HG03066 (cell line): ENCODE results near the gene DVL1.

Experiments
- ATAC-seq: cut with Tn5 transposase; IDR thresholded peaks from one replicate; pipeline ENCODE4 v1.9.1; 2021; ENCODE audit warnings: low read depth; ENCODE audit not compliant: unreplicated experiment

Gene DVL1

DNA sequence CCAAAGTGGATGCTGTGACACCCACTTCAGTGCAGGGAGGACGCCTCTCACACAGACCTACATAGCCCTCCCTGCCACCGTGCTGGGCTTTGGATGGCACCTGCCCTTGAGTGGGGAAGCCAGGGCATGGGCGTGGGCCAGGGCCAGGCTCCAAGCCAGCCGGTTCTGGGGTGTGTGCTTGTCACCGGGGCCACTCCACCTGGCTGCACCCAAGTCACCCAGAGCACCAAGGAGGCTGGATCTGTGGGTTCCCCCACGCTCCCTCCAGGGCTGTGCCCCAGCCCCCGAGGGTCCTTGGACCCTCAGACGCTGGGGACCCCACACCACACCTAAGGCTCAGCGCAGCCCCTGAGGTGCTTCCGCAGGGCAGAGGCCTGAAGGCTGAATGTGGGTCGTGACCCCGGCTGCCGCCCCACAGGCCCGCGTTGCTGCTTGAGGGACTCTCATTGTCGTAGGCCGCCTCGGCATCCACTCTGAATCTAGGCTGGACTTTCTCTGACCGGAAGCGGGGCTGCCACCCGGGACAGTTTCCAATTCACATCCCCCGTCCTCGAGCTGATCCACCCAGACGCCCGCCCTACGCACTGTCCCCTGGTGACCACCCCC is 7.7 kb upstream of the DVL1 start:
- no peak for ATAC-seq

DNA sequence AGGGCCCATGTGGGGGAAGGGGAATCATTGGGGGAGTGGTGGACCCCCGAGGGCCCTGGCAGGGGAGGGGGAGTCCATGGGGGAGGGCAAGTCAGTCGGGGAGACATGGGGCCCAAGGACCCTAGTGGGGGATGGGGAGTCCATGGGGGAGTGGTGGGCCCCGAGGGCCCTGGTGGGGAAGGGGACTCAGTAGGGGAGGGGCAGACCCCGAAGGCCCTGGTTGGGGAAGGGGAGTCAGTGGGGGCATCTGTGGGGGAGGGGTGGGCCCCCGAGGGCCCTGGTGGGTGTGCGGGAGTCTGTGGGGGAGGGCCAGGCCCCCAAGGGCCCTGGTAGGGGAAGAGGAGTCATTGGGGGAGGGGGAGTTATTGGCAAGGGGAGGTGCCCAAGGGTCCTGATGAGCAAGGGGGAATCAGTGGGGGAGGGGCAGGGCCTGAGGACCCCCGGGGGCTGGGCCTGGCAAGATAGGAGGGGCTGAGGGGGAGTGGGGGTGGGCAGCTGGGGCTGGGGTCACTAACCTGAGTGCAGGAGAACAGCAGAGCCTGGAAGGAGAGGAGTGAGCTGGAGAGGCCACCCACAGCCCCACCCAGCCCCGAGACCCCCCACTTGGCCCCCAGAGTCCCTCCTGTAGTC is 7.1 kb upstream of the DVL1 start:
- no peak for ATAC-seq

DNA sequence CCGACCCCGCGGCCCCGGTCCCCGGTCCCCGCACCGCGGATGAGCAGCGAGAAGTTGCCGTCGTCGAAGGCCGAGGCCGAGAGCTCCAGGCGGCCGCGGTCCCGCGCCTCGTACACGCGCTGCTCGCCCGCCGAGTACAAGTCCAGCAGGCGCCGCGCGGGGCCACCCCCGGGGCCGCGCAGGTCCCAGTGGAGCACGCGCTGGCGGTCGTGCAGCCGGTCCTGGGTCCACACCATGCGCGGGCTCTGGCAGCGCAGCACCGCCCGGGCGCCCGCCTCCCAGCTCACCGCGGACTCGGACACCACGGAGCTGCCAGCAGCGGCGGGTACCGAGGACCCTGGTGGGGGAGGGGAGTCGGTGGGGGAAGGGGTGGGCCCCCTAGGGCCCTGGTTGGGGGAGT is 6.2 kb upstream of the DVL1 start:
- no peak for ATAC-seq

DNA sequence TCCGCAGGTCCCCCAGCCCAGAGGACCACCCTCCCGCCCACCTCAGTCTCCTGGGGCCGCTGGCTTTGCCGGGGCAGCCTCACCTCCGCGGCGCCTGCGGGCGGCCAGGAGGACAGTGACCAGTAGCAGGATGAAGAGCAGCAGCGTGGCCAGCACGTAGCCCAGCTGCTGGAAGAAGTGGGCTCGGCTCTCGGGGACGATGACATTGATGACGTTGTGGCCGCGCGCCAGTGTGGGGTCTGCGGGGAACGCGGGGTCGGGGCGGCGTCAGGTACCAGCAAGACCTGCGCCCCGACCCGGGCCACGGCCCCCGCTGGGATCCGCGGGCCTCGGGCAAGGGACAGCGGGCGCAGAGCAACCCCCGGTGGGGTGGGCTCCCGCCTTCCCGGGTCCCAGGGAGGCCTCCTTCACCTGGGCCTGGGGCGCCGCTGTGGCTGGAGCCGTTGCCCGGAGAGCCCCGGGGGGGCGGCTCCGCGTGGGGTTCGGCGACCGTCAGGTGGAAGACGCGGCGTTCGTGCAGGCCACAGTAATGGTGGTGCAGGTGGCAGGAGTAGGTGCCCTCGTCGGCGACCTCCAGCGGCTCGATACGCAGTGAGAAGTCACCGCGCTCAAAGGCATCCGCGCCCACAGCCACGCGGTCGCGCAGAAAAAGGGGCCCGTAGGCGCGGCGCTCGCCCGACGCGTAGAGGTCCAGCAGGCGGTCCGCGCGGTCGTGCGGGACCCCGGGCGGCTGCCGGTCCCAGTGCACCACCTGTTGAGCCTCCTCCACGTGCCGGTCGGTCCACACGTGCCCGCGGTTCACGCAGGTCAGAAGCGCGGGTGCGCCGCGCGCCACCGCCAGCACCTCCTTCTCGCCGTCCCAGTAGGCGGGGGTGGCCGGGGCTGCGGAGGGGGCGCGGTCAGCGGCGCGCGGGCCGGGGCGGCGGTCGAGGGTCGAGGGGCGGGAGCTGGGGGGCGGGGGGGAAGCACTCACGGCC is 5.3 kb upstream of the DVL1 start:
- ATAC-seq = no peak

DNA sequence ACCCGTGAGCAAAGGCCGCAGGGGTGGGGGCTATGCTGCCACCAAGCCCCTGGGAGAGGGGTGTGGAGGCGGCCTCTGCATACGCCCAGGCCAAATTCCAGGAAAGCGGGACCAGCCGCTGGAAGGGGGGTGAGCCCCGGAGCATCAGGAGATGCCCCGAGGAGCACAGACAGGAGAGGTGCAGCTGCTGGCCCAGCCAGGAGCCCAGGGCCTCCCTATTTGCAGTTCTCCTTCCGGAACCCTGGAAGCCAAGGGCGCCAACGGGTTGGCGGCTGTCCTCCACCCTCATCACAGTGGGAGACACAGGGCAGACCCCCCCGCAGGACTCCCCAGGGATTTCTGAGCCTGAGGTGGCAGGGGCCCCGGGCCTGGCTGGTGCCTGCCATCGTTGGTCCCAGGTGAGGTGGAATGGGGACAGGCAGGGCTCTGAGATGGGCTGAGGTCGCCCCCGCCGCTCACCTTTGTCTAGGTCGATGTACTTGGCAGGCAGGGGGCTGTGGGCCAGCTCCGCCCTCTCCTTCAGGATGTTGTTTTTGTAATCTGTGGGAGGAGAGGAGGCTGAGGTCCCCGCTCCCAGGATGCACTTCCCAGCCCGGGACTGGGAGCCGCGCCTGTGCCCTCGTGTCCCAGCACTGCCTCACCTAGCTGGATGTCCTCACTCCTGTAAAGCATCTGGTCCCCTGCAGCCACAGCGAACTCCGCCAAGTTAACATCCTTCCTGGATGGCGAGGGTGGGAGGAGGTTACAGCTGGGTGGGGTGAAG is 4.4 kb upstream of the DVL1 start:
- ATAC-seq = no peak

DNA sequence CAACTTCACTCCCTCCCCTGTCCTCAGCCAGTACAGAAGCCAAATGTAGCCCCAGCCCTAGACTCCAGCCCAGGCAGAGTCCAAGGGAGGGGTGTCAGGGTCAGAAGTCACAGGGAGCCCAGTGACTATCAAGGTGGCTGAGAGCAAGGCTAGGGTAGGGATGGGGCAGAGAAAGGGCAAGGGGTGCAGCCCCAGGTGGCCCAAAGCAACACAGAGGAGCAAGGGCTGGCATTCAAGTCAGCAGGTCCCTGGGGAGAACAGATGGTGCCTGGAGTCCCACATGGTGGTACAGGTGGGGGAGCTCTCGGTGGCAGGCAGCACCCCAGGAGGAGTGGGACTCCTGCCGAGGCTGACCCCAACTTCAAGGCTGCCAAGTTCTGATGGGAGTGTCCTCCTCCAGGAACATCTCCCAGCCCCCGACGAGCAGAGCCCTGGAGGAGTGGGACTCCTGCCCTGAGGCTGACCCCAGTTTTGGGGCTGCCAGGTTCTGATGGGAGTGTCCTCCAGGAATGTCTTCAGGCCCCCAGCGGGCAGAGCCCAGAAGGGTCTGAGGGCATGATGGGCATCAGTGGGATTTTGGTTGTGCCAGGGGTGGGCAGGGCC is 3.7 kb upstream of the DVL1 start:
- no peak for ATAC-seq

DNA sequence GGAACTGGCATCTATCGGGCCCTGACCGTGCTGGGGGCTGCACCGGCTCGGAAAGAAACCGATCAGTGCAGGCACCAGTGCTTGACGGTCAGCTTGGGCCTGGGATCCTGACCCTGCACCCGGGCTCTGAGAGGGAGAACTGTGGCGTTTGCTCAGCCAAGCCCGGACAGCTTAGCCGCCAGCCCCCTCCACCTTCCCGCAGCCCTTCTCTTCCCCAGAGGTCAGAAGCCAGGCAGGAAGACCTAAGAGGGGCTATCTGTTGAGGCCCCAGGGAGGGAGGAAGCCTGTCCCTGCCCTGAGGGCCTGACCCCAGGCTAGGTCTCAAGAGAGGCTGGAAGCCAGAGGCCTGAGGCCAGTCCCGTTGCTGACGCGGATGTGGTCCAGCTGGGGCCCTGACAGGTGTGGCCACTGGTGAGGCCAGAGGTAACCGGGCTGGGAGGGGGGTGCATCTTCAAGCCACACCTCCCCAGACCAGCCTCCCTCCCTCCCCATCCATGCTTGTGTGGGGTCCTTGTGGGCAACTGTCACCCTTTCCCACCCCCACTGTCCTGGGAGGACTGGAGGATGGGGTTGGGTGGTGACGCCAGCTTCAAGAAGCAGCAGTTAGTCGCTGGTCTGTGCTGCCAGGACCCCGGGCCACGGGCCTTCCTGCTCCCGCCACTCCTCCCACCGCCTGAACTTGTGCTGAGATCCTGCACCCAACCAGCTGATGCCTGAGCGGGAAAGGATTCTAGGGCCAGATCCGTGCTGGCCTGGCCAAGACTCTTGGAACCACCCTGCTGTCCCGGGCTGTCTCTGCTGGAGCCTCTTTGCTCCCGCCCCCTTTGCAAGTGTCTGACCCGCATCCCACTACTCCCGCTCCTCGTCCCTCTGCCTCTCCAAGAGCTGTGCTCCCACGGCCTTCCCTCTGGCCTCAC is 2.6 kb upstream of the DVL1 start:
- no peak for ATAC-seq

DNA sequence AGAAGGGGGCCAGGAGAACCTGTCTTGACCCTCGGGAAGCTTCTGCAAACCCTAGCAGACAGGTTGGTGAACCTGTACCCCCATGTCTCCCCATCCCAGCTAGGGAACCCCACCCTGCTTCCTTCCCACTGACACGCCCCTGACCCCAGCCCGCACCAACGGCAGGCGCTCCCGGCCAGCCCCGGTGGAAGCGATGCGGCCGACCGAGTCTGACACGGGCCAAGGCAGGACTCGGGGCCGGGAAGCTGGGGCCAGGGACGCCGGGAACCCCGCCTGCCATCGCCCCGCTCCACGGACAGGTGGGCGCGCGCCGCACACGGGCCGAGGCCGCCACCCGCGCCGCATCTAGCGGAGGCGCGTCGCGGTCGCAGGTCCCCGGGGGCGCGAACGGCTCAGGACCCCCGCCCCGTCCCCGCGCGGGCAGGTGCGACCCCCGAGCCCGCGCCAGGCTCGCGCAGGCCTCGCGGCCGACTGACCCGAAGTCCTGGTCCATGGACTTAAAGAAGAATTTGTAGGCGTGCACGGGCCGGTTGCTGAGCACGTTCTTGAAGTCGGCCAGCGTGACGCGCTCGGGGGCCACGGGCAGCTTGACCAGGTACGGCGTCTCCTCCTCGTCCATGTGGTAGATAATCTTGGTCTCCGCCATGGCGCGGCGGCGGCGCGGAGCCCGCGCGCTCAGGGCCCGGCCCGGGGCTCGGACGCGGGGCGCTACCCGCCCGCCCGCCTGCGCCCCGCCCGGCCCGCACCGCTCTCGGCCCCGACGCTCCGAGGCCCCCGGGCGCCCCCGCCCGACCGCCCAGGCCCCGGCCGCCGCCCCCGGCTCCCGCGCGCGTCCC is 580 bp downstream of the DVL1 start:
- peak; percentile 19 for ATAC-seq

DNA sequence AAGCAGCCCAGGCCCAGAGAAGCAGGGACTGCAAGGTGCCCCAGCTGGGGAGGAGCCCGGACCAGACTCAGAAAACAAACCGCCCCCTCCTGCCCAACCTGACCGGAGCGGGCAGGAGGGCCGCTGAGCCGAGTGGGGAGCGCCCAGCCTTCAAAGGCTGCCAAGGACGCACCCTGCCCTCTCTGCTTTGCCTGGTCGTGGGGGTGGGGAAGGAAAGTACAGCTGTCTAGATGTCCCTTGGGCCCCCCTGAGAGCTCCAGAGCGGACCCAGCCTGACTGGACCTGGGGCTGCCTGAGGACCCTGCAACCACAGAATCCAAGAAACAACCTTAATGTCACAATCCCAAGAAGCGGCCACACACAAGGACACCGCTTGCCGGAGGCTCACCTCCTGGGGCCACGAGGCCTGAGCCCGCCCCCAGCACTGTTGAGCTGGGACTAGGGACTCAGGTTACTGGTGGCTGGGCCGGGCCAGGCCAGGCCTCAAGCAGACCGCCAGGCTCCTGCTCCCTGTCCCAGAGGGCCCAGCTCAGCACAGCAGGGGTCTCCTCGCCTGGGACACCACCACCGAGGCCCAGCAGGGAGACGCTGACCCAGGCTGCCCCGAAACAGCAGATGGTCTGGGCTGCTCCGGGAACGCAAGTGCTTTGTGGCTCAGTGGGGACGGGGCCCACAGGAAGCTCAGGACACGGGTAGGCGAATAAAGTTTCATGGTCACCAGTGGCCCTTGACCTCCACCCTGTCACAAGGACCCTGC is 1.4 kb downstream of the DVL1 start:
- ATAC-seq = no peak

DNA sequence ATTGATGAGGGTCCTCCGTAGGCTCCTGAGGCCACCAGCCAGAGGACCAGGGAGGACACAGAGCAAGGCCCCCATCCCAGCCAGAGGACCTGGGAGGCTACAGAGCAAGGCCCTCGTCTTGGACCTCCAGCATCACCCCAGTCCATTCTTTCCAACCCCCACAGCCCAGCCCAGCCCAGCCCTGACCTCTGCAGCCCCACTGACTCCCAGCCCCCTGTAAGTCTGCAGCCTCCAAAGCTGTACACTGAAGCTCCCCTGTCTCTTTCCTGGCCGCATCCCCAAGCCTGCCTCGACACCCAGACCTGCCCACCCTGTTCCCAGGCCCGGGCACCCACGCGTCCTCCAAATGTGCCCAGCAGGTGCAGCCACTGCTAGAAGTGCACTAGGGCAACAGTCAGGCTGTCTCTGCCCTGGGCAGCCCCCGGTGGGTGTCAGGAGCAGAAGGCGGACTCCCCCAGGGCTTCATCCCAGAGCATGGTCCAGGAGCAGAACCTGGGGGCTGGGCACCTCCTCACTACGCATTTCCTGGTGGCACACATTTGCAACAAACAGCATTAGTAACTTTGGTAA is 2.1 kb downstream of the DVL1 start:
- no peak for ATAC-seq

DNA sequence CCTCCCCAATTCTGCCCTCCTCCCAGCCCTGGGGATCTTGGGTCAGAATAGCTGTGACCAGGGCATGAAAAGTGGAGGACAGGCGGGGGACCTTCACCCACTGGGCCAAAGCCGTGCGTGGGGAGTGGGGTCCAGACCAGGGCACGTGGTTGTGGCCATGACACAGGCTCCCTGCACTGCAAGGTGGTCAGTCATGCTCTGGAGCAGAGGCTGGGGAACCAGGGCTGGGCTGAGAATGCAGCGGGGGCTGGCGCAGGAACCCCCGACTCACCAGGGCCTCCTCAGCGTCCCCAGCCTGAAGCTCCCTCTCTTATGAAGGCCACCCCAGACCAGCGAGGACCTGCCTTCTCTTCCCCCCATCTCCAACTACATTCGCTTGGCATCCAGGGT is 2.7 kb downstream of the DVL1 start:
- no peak for ATAC-seq

DNA sequence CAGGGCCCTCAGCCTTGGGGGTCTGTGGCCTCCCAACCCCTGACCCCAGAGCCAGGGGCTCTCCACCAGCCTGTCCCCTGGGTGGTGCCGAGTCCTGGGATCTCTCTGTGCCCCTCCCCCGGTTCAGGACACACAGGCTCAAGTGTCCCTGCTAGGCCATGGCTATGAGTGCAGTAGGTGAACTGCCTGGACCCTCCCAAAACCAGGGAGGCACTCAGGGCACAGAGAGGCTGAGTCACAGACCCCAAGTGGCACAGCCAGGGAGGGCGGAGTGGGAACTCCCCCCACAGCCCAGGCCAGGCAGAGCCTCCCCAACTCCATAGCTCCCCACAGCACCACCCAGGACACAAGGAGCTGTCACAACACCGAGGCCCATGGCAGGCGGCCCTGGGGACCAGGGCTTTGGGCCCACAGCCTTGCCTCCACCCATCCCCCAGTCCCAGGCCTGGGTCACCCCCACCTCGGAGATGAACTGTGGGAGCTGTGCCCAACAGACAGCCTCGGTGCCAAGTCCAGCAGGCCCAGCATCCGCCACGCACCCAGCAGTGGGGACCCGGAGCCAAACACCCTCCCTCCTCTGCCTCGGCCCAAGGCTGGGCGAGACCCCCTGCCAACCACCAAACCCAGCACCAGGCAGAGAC is 3.2 kb downstream of the DVL1 start:
- no peak for ATAC-seq

DNA sequence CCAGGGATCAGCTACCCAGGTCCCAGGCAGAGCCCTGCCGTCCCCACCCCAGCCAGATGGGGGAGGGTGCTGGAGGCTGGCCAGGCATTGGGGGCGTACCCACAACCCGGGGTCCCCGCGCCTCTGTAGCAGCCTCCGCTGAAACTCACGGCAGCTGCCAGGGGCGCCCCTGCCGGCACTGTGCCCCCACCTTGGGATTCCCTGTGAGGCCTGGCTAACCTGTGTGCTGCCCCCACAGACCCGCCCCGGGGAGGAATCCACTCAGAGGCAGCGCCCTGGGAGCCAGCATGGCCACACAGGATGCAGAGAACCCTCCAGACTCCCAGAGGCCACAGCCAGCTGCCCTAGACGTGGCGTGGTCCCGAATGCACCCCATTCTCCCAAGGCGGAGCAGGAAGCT is 3.8 kb downstream of the DVL1 start:
- no peak for ATAC-seq

DNA sequence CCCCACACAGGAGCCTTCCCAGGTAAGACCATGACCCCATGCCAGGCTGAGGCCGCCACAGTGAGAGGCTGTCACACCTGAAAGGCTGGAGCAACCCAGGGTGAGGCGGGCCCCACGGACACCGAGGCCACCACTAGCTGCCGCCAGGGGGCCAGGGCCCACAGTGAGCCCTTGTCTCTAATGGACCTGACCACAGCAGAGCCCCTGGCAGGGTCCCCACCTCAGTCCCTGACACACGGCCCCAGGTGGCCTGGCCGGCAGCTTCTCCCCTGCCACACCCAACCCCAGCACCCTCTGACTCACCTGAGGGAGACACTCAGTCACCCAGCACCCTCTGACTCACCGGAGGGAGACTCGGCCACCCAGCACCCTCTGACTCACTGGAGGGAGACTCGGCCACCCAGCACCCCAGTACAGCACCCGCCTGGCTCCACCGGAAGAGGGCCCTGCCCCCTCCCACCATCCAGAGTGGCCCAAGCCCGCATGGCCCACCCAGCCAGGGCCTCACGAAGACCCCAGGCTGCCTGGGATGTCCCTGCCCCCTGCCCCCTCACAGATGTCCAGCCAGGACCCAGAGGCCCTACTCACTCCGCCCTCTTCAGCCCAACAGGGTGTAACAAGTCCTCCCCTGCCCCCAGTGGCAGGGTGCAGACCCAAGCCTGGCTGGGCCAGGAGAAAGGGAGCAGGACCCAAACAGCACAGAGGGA is 4.4 kb downstream of the DVL1 start:
- no peak for ATAC-seq

DNA sequence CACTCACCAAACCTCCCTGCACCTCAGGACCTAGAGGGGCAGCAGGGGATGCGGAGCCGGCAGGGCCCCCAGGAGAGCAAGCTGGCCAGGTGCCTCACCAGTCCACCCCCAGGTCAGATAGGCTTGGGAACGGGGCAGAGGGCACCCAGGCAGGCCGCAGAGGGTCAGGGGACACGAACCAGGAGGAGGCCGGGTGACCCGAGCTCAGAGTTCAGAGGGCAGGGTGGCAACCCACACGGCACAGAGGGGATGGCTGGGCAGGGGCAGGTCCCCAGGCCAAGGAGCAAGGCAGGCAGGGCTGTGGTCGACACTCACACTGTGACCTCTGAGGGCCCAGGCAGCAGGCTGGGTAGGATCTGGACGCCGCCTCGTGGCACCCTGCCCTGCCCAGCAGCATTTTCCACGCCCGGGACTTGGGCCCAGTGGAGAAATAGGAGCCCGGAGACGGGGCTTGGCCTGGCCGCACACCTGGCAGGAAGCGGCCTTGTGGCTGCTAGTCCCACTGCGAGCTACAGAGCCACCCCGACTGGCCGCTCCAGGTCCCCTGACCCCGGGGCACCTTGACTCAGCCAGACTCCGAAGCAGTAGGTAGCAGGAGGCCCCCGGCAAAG is 5.3 kb downstream of the DVL1 start:
- ATAC-seq = no peak

DNA sequence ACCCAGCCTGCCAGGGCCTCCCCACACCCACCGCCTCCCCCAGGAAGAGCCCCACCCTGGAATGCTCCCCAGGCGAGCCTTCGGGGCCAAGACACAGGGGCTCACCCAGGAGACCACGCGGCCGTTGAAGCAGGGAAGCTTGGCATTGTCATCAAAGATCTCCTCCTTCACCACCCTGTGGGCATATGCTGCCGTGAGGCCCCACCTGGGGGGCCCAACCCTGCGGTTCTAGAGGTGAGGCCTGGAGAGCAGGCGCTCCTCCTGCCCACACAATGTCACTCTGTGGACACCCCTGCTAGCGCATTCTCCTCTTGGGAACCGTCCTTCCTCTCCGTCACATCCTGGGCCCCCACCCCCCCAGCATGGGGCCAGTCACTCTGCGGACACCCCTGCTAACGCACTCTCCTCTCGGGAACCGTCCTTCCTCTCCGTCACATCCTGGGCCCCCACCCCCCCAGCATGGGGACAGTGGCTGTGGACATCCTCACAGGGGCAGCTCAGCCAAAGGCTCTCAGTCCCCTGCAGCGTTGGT is 6.6 kb downstream of the DVL1 start:
- ATAC-seq = no peak
